SK-N-SH treated with all-trans-retinoic acid at 6 μM for 48 hours (cell line): Measurements from ENCODE around the gene SUSD6.

Experiments used
- ATAC-seq: fragments of 200-7000 bp; cut with Tn5 transposase; 3 replicates; pipeline ENCODE4 v1.9.1; 2020; ENCODE audit warnings: mild to moderate bottlenecking, moderate library complexity
- ARNTL ChIP-seq: fragments of 450-650 bp; formaldehyde crosslinking; IDR thresholded peaks from 2 replicates; pipeline ENCODE4 v1.5.0; 2020; ENCODE audit warnings: low read depth, mild to moderate bottlenecking, moderate library complexity, borderline replicate concordance
- BACH2 ChIP-seq: fragments of 250-450 bp; sonication (Bioruptor Pico); IDR thresholded peaks from 2 replicates; pipeline ENCODE4 v1.9.0; 2021; ENCODE audit warnings: mild to moderate bottlenecking, borderline replicate concordance
- CREB5 ChIP-seq: fragments of 250-450 bp; sonication (Bioruptor Pico); IDR thresholded peaks from 2 replicates; pipeline ENCODE4 v1.5.1; 2020; ENCODE audit warnings: low read depth, mild to moderate bottlenecking, moderate library complexity
- CSDC2 ChIP-seq: fragments of 250-450 bp; sonication (Bioruptor Pico); IDR thresholded peaks from 2 replicates; pipeline ENCODE4 v1.5.0; 2020; ENCODE audit warnings: mild to moderate bottlenecking, moderate library complexity
- CSRNP3 ChIP-seq: fragments of 250-450 bp; sonication (Bioruptor Pico); IDR thresholded peaks from 2 replicates; pipeline ENCODE4 v1.5.1; 2021; ENCODE audit warnings: mild to moderate bottlenecking, moderate library complexity
- ESRRG ChIP-seq: fragments of 250-450 bp; sonication (Bioruptor Pico); IDR thresholded peaks from 2 replicates; pipeline ENCODE4 v1.6.1; 2021; ENCODE audit warnings: mild to moderate bottlenecking
- GLIS3 ChIP-seq: fragments of 250-450 bp; sonication (Bioruptor Pico); IDR thresholded peaks from 2 replicates; pipeline ENCODE4 v1.5.0; 2020; ENCODE audit warnings: mild to moderate bottlenecking, moderate library complexity
- ISL1 ChIP-seq: fragments of 250-450 bp; sonication (Bioruptor Pico); IDR thresholded peaks from 2 replicates; pipeline ENCODE4 v2.1.2; 2022; ENCODE audit warnings: mild to moderate bottlenecking, moderate library complexity
- OSR1 ChIP-seq: fragments of 250-450 bp; sonication (Bioruptor Pico); IDR thresholded peaks from 2 replicates; pipeline ENCODE4 v1.8.0; 2022; ENCODE audit warnings: moderate library complexity, mild to moderate bottlenecking, inconsistent platforms
- PATZ1 ChIP-seq: fragments of 250-450 bp; sonication (Bioruptor Pico); IDR thresholded peaks from 2 replicates; pipeline ENCODE4 v1.8.0; 2020; ENCODE audit warnings: mild to moderate bottlenecking, moderate library complexity, borderline replicate concordance
- POU6F1 ChIP-seq: fragments of 250-450 bp; sonication (Bioruptor Pico); IDR thresholded peaks from 2 replicates; pipeline ENCODE4 v1.8.0; 2021; ENCODE audit warnings: low read depth, mild to moderate bottlenecking, moderate library complexity, borderline replicate concordance
- PPARA ChIP-seq: fragments of 250-450 bp; sonication (Bioruptor Pico); IDR thresholded peaks from 2 replicates; pipeline ENCODE4 v1.5.0; 2020; ENCODE audit warnings: mild to moderate bottlenecking, borderline replicate concordance
- RARB ChIP-seq: fragments of 250-450 bp; sonication (Bioruptor Pico); IDR thresholded peaks from 2 replicates; pipeline ENCODE4 v1.8.0; 2021; ENCODE audit warnings: mild to moderate bottlenecking, moderate library complexity
- SNAI2 ChIP-seq: fragments of 250-450 bp; sonication (Bioruptor Pico); IDR thresholded peaks from 2 replicates; pipeline ENCODE4 v1.5.0; 2020; ENCODE audit warnings: mild to moderate bottlenecking, moderate library complexity
- TCF4 ChIP-seq: fragments of 250-450 bp; sonication (Bioruptor Pico); IDR thresholded peaks from 2 replicates; pipeline ENCODE4 v1.8.0; 2021; ENCODE audit warnings: mild to moderate bottlenecking, moderate library complexity, borderline replicate concordance
- TSHZ2 ChIP-seq: fragments of 250-450 bp; sonication (Bioruptor Pico); IDR thresholded peaks from 2 replicates; pipeline ENCODE4 v1.5.0; 2020; ENCODE audit warnings: mild to moderate bottlenecking, moderate library complexity
- ZC3H10 ChIP-seq: fragments of 250-450 bp; sonication (Bioruptor Pico); IDR thresholded peaks from 2 replicates; pipeline ENCODE4 v1.5.1; 2021; ENCODE audit warnings: mild to moderate bottlenecking, moderate library complexity
- ZFP3 ChIP-seq: fragments of 250-450 bp; sonication (Bioruptor Pico); IDR thresholded peaks from 2 replicates; pipeline ENCODE4 v1.5.0; 2020; ENCODE audit warnings: mild to moderate bottlenecking, moderate library complexity
- ZFP30 ChIP-seq: fragments of 450-650 bp; formaldehyde crosslinking; IDR thresholded peaks from 2 replicates; pipeline ENCODE4 v1.5.0; 2022; ENCODE audit warnings: mild to moderate bottlenecking, moderate library complexity
- ZNF70 ChIP-seq: fragments of 450-650 bp; formaldehyde crosslinking; IDR thresholded peaks from 2 replicates; pipeline ENCODE4 v1.5.0; 2020; ENCODE audit warnings: mild to moderate bottlenecking, moderate library complexity
- ZNF8 ChIP-seq: fragments of 450-650 bp; formaldehyde crosslinking; IDR thresholded peaks from 2 replicates; pipeline ENCODE4 v1.5.0; 2020; ENCODE audit warnings: mild to moderate bottlenecking, moderate library complexity

Gene SUSD6

GRCh38 chr14:69610020-69610873 is 1.1 kb upstream of the SUSD6 start (continued):
- no peak for TF ChIP-seq POU6F1 (CRISPR knock-in tag)
- no peak for TF ChIP-seq CREB5 (CRISPR knock-in tag)
- TF ChIP-seq, all 23 proteins: peak for 0

GRCh38 chr14:69610874-69611171 is 573 bp upstream of the SUSD6 start:
- ATAC-seq, result no peak; the same call in 1 of the 3 replicates
- TF ChIP-seq CSRNP3 (CRISPR knock-in tag), result no peak
- no peak for TF ChIP-seq OSR1 (CRISPR knock-in tag)

- TF ChIP-seq GLIS3 (CRISPR knock-in tag) (no peak), ZC3H10 (CRISPR knock-in tag) (no peak), RARB (CRISPR knock-in tag) (no peak), CSDC2 (CRISPR knock-in tag) (no peak), SNAI2 (CRISPR knock-in tag) (no peak), CREB5 (CRISPR knock-in tag) (no peak), CSRNP3 (CRISPR knock-in tag) (no peak), ZFP3 (CRISPR knock-in tag) (no peak), TSHZ2 (CRISPR knock-in tag) (no peak), ISL1 (CRISPR knock-in tag) (no peak), ZFP30 (CRISPR knock-in tag) (no peak), BACH2 (no peak), PPARA (CRISPR knock-in tag) (no peak), OSR1 (CRISPR knock-in tag) (no peak), ARNTL (CRISPR knock-in tag) (no peak), PATZ1 (CRISPR knock-in tag) (no peak), ZNF8 (no peak), ZNF70 (CRISPR knock-in tag) (no peak), TCF4 (no peak), ESRRG (no peak)
- peak; percentile 26 for ATAC-seq
Observed at GRCh38 chr14:69612014-69612782, 802 bp downstream of the SUSD6 start.
